Calu3 (cell line): ENCODE measurements around the gene PRUNE2. TPM values are rescaled to one million over a fixed set of nuclear protein-coding genes. Genes with fewer than 3 reads are reported as not detected.

Source experiments
- BruUV-seq: library from RNA; stranded (reverse); fragments of 400-500 nt; replicated peaks from 2 replicates; lab custom pipeline; 2021; lab: Mats Ljungman, UMichigan
- CTCF ChIA-PET: fragments of 300-600 bp; sonication (Branson Sonifier 250); formaldehyde crosslinking; loops from one replicate; lab custom pipeline; 2022; ENCODE audit warnings: antibody characterized with exemption; lab: Charles Lee
- DNase-seq: peaks from one replicate; pipeline ENCODE4 v3.0.0; 2022
- H3K27ac Mint-ChIP-seq: one replicate; pipeline ENCODE4 v1.8.0; 2022; ENCODE audit warnings: mixed read lengths; ENCODE audit not compliant: unreplicated experiment
- H3K27me3 Mint-ChIP-seq: one replicate; pipeline ENCODE4 v1.8.0; 2022; ENCODE audit warnings: mixed read lengths; ENCODE audit not compliant: unreplicated experiment
- H3K36me3 Mint-ChIP-seq: one replicate; pipeline ENCODE4 v1.8.0; 2022; ENCODE audit warnings: mild to moderate bottlenecking, moderate library complexity, mixed read lengths; ENCODE audit not compliant: insufficient read depth, unreplicated experiment
- H3K4me1 Mint-ChIP-seq: one replicate; pipeline ENCODE4 v1.8.0; 2022; ENCODE audit warnings: mild to moderate bottlenecking, low read depth, mixed read lengths; ENCODE audit not compliant: unreplicated experiment
- H3K4me3 Mint-ChIP-seq: one replicate; pipeline ENCODE4 v1.8.0; 2022; ENCODE audit warnings: mild to moderate bottlenecking, low read depth, moderate library complexity, mixed read lengths; ENCODE audit not compliant: unreplicated experiment
- H3K9me3 Mint-ChIP-seq: one replicate; pipeline ENCODE4 v1.8.0; 2022; ENCODE audit warnings: low read depth, mixed read lengths; ENCODE audit not compliant: unreplicated experiment
- intact Hi-C: fragments of 100-400 bp; cut with micrococcal nuclease; formaldehyde crosslinking; loops from one replicate; pipeline ENCODE4 v1.10.0; 2022; ENCODE audit not compliant: unreplicated experiment
- total RNA-seq: library from RNA; stranded (reverse); gene quantifications from 2 replicates; pipeline ENCODE4 v1.2.3, GENCODE V29; 2022
- TF ChIP-seq, protein P1 (sequence below): fragments of 200-600 bp; IDR thresholded peaks from one replicate; pipeline ENCODE4 v1.8.0; 2022; ENCODE audit warnings: antibody characterized with exemption; ENCODE audit not compliant: unreplicated experiment

Gene PRUNE2
- total RNA-seq, 1 experiment from 2014 or later: 0.07 TPM

DNA sequence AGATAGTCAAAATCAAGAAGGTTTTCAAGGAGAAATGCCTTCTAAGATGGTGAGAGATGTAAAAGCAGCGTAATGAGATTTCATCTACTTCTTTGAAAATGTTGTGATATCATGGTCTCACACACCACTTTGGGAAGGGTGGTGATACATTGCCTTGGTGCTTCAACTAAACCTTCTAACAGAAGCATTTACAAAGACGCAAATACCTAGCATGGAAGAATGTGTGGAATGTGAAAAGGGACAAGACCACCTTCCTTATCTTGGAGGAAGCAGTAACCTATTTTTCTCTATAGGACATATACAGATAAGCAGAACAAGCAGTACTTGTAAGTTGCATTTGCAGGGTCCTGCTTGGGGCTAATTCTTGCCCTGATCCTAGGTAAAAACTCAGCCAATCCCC, 102.8 kb downstream of the PRUNE2 start:
- no peak overlapping the region for H3K27ac Mint-ChIP-seq
- CTCF ChIA-PET: no interaction called here
- BruUV-seq: no TSS peak
- TF ChIP-seq, protein P1, sequence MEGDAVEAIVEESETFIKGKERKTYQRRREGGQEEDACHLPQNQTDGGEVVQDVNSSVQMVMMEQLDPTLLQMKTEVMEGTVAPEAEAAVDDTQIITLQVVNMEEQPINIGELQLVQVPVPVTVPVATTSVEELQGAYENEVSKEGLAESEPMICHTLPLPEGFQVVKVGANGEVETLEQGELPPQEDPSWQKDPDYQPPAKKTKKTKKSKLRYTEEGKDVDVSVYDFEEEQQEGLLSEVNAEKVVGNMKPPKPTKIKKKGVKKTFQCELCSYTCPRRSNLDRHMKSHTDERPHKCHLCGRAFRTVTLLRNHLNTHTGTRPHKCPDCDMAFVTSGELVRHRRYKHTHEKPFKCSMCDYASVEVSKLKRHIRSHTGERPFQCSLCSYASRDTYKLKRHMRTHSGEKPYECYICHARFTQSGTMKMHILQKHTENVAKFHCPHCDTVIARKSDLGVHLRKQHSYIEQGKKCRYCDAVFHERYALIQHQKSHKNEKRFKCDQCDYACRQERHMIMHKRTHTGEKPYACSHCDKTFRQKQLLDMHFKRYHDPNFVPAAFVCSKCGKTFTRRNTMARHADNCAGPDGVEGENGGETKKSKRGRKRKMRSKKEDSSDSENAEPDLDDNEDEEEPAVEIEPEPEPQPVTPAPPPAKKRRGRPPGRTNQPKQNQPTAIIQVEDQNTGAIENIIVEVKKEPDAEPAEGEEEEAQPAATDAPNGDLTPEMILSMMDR: no peak
- no peaks in the 10 kb centered on the region for H3K9me3 Mint-ChIP-seq
- DNase-seq: no peak
- H3K4me3 Mint-ChIP-seq: no peak overlapping the region
- H3K4me1 Mint-ChIP-seq: no peaks in the 10 kb centered on the region
- H3K27me3 Mint-ChIP-seq: peaks cover 30% of the 10 kb centered on the region
- H3K36me3 Mint-ChIP-seq: no peaks in the 10 kb centered on the region
- intact Hi-C loops: no loop called here

- no TSS peak for BruUV-seq
- Mint-ChIP-seq H3K4me3 (no peak overlapping the region), H3K9me3 (no peaks in the 10 kb centered on the region), H3K27ac (no peak overlapping the region), H3K27me3 (peaks cover 26% of the 10 kb centered on the region), H3K4me1 (no peaks in the 10 kb centered on the region), H3K36me3 (no peaks in the 10 kb centered on the region)
- intact Hi-C loops: no loop called here
- CTCF ChIA-PET: no interaction called here
- TF ChIP-seq, protein P1: no peak
- no peak for DNase-seq
Observed at GRCh38 chr9:76800901-76801300, 105.0 kb downstream of the PRUNE2 start.

DNA sequence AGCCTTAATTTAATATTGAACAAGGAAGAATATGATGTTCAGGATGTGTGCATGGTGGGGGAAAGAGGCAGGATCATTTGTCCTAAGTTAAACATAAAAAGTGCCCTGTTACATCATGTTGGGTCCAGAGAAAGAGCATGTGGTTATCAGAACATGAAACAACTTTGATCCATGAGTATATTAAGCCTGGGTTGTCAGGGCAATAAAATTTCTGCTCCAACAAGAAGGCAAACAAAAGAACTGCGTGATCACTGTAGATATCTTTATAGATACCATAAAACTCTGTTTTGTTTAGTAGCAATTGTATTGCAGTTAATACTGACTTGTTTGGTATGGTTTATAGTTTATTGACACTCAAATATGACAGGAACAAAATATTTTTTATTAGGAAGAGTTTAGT, 106.4 kb downstream of the PRUNE2 start:
- DNase-seq: no peak
- Mint-ChIP-seq H3K36me3 (no peaks in the 10 kb centered on the region), H3K4me1 (no peaks in the 10 kb centered on the region), H3K27ac (no peak overlapping the region), H3K27me3 (peaks cover 18% of the 10 kb centered on the region), H3K4me3 (no peak overlapping the region), H3K9me3 (no peaks in the 10 kb centered on the region)
- CTCF ChIA-PET: no interaction called here
- BruUV-seq: no TSS peak
- intact Hi-C loops: no loop called here
- TF ChIP-seq, protein P1: no peak

DNA sequence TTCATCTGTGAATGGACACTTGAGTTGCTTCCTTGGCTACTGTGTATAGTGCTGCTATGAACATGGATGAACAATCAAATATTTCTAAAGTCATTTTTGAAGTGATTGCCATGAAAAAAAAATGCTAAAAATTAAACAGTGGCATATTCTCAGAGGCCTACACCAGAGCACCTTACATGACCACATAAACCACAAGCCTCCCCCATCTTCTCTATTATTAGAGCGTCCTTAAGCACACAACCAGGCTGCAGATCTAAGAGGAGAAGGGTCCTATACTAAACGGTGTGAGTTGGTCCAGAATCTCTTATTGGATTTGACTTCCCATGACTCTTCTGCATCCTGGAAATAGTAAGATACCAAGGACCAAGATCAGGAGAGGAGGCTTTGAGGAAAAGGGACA, 107.4 kb downstream of the PRUNE2 start:
- no peaks in the 10 kb centered on the region for H3K9me3 Mint-ChIP-seq
- no peaks in the 10 kb centered on the region for H3K4me1 Mint-ChIP-seq
- TF ChIP-seq, protein P1: no peak
- H3K4me3 Mint-ChIP-seq: no peak overlapping the region
- H3K27me3 Mint-ChIP-seq: peaks cover 8% of the 10 kb centered on the region
- no peaks in the 10 kb centered on the region for H3K36me3 Mint-ChIP-seq
- CTCF ChIA-PET: no interaction called here
- no TSS peak for BruUV-seq
- intact Hi-C loops: no loop called here
- no peak for DNase-seq
- H3K27ac Mint-ChIP-seq: no peak overlapping the region
